H1 (cell line): Measurements from ENCODE around the gene MLN. TPM values are rescaled to one million over a fixed set of nuclear protein-coding genes. Genes with fewer than 3 reads are reported as not detected.

ENCODE experiments used
- BRCA1 ChIP-seq: IDR thresholded peaks from 2 replicates; pipeline ENCODE4 v1.6.1; 2012; ENCODE audit warnings: low read depth, low read length, improper control_type of control experiment
- MAFK ChIP-seq: IDR thresholded peaks from 2 replicates; pipeline ENCODE4 v1.6.1; 2012; ENCODE audit warnings: low read depth, mild to moderate bottlenecking, improper control_type of control experiment, low read length
- SIN3A ChIP-seq, 2 experiments: IDR thresholded peaks in 1 of 2; conservative IDR thresholded peaks in 1 of 2; 2 replicates each; pipeline ENCODE4 v1.6.1; 2011 to 2012; ENCODE audit warnings: low read length in 2 of 2, improper control_type of control experiment in 1 of 2, low read depth in 1 of 2, mild to moderate bottlenecking in 1 of 2
- polyA plus RNA-seq, 7 experiments: library from polyadenylated mRNA; depleted of rRNA in 3 of 7; stranded (reverse) in 5 of 7; unstranded in 2 of 7; fragments of >200 nt in 5 of 7; fragments of 200-250 nt in 2 of 7; gene quantifications; 1 replicate in 5 of 7; 2 replicates in 1 of 7; 4 replicates in 1 of 7; pipeline versions ENCODE4 v1.2.1 to v1.2.3, GENCODE V29; 2011 to 2013; ENCODE audit warnings: missing spikeins in 2 of 7, mixed read lengths in 2 of 7
- total RNA-seq: library from RNA; stranded (reverse); fragmentation: NEBNext Ultra II Directional; extraction: Animal tissue kit (Norgen Biotek cat#: 25700); gene quantifications from 2 replicates; pipeline ENCODE4 v1.2.1, GENCODE V29; 2021

Gene MLN
- total and polyA plus RNA-seq, 2 of the 8 experiments (the other 6 are each of a cell fraction or from before 2014, with no cell fraction given), result not detected

GRCh38 chr6:33803571-33804053, at the start of gene MLN (continued):
- TF ChIP-seq BRCA1 (no peak), MAFK (no peak), SIN3A (conservative IDR thresholded peaks at IDR 0.05 in 1 of 2, IDR thresholded peaks at IDR 0.05 in 1 of 2; ENCODE audit: low read depth in 1 of 2, low read length in 2 of 2) (no peak)
